Neural crest cell (in vitro differentiated cells): Measurements from ENCODE around the gene MYO5A. TPM values are rescaled to one million over a fixed set of nuclear protein-coding genes. Genes with fewer than 3 reads are reported as not detected.

Experiments used
- DNase-seq: peaks from one replicate; pipeline ENCODE4 v3.0.0; 2021; ENCODE audit warnings: low read depth, mixed read lengths, low spot score
- H3K27ac Mint-ChIP-seq: one replicate; pipeline ENCODE4 v1.8.0; 2021; ENCODE audit warnings: mild to moderate bottlenecking, mixed read lengths; ENCODE audit not compliant: unreplicated experiment
- H3K27me3 Mint-ChIP-seq: 2 replicates; pipeline ENCODE4 v1.8.0; 2021; ENCODE audit warnings: low read depth, mild to moderate bottlenecking, mixed read lengths
- H3K36me3 Mint-ChIP-seq: 2 replicates; pipeline ENCODE4 v1.8.0; 2021; ENCODE audit warnings: low read depth, mild to moderate bottlenecking, mixed read lengths
- H3K4me1 Mint-ChIP-seq: 2 replicates; pipeline ENCODE4 v1.8.0; 2021; ENCODE audit warnings: mixed read lengths
- H3K4me3 Mint-ChIP-seq: one replicate; pipeline ENCODE4 v1.8.0; 2021; ENCODE audit warnings: mild to moderate bottlenecking, mixed read lengths
- H3K9me3 Mint-ChIP-seq: 2 replicates; pipeline ENCODE4 v1.8.0; 2021; ENCODE audit warnings: mixed read lengths
- total RNA-seq: library from RNA; stranded (reverse); gene quantifications from 2 replicates; pipeline ENCODE4 v1.2.1, GENCODE V29; 2021
- TF ChIP-seq, protein P1 (sequence below): fragments of 200-600 bp; sonication (generic); conservative IDR thresholded peaks from 2 replicates; pipeline ENCODE4 v1.5.0; 2021; ENCODE audit warnings: antibody characterized with exemption, mild to moderate bottlenecking

The MYO5A gene
- total RNA-seq, 1 donor from 2014 or later, result 29.1 TPM

DNA sequence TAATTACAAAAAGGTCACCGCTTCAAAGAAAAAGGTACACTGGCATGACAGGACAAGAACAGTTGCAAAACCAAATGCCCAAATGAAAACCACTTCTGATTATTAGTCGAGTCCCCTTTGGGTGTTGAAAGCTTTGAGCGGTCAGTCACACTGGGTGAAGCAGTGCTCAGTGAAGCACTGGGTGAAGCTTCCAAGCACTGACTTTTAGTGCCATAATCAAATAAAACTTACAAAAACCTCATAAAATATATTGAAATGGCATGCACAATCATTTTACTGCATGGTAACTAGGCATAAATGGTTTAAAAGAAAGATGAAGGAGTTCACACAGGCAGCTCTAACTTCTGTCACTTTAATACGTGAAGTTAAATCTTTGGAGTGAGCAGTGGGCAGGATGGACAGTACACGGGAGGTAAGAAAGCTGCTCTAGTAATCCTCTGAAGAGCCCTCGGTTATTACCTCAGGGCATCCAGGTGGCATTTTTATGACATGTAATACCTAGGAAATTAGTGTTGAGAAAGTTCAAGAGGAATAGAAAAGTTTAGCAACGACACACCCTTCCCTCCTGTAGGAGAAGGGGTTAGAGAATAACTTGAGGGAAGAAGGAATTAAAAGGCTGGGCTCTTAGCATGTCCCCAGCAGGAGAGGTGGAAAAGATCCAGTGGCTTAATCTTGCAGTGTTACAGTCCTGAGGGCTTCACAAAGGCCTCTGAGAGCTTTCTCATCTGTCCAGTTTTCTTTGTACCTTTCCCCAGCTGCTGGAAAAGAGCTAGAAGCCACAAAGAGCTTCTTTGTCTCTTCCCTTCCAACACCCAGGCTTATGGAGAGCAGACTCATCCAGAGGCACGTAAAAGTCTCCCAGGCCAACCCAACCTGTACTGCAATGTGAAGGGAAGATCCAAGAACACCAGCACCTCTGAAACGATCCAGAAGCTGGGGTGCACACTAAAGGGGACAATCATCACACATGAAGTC, 168.2 kb downstream of the MYO5A start:
- Mint-ChIP-seq H3K4me3 (no peak overlapping the region), H3K27ac (peak overlapping the region; percentile 37), H3K27me3 (no peaks in the 10 kb centered on the region), H3K36me3 (peaks cover 19% of the 10 kb centered on the region), H3K4me1 (peaks cover 9% of the 10 kb centered on the region), H3K9me3 (no peaks in the 10 kb centered on the region)
- no peak for DNase-seq
- TF ChIP-seq, protein P1, sequence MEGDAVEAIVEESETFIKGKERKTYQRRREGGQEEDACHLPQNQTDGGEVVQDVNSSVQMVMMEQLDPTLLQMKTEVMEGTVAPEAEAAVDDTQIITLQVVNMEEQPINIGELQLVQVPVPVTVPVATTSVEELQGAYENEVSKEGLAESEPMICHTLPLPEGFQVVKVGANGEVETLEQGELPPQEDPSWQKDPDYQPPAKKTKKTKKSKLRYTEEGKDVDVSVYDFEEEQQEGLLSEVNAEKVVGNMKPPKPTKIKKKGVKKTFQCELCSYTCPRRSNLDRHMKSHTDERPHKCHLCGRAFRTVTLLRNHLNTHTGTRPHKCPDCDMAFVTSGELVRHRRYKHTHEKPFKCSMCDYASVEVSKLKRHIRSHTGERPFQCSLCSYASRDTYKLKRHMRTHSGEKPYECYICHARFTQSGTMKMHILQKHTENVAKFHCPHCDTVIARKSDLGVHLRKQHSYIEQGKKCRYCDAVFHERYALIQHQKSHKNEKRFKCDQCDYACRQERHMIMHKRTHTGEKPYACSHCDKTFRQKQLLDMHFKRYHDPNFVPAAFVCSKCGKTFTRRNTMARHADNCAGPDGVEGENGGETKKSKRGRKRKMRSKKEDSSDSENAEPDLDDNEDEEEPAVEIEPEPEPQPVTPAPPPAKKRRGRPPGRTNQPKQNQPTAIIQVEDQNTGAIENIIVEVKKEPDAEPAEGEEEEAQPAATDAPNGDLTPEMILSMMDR, result no peak

DNA sequence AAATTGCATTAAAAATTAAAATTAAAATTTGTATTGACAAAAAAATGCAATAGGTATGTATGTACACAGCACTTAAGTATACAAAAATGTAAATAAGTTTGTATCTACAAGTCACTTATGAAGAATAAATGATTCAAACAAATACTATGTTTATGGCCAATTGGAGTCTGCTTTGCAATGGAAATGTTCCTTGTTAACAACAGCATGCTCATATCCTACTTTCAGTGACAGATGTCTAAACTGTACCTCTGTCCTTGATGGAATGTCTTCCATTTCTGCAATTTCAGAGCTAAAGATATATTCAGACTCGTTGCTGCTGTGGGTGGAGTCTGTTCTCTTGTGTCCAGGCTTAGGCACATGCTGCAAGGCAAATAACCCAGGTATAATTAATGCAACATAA, 169.0 kb downstream of the MYO5A start:
- no peak overlapping the region for H3K4me3 Mint-ChIP-seq
- no peak for DNase-seq
- H3K27me3 Mint-ChIP-seq, result no peaks in the 10 kb centered on the region
- H3K4me1 Mint-ChIP-seq, result peaks cover 9% of the 10 kb centered on the region
- H3K36me3 Mint-ChIP-seq, result peaks cover 15% of the 10 kb centered on the region
- H3K27ac Mint-ChIP-seq, result no peak overlapping the region
- H3K9me3 Mint-ChIP-seq, result no peaks in the 10 kb centered on the region
- TF ChIP-seq, protein P1, result no peak

DNA sequence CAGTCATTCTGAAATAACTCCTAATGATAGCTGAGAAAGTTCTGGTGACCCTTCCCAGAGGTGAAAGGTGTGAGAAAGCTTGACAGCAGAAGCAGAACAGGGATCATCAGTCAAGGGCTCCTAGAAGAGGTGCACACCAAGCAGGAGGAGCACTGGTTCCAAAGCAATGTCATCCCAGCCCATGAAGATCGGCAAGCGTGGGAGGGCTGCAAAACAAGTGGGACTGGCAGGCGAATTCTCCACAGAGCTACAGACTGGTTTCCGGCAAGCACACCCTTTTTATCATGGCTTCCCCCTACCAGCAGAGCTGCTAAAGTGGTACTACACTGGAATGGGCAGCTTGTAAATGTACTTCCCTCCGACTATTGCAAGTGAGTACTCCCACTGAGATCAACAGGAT, 170.7 kb downstream of the MYO5A start:
- peaks cover 9% of the 10 kb centered on the region for H3K4me1 Mint-ChIP-seq
- H3K9me3 Mint-ChIP-seq, result no peaks in the 10 kb centered on the region
- DNase-seq, result no peak
- no peak overlapping the region for H3K27ac Mint-ChIP-seq
- H3K36me3 Mint-ChIP-seq, result peaks cover 12% of the 10 kb centered on the region
- TF ChIP-seq, protein P1, result no peak
- no peaks in the 10 kb centered on the region for H3K27me3 Mint-ChIP-seq
- H3K4me3 Mint-ChIP-seq, result no peak overlapping the region

DNA sequence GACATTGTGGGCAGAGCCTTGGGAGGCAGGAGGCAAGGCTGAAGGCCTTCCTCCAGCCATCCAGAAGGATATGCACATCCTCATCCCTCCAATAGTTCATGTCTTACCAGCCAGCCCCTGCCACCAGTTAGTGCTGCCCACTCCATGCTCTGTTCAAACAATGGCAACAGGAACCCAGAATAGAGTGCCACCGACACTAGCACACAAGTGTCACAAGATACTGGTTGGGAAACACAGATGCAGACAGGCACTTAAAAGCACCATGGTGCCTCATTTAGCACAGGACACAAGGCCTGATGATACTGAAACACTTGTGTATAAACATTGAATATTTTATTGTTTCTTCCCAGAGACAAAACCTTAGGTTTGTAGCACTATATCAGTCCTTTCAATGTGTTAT, 176.6 kb downstream of the MYO5A start:
- DNase-seq, result no peak
- Mint-ChIP-seq H3K27me3 (no peaks in the 10 kb centered on the region), H3K4me3 (no peak overlapping the region), H3K9me3 (no peaks in the 10 kb centered on the region), H3K4me1 (no peaks in the 10 kb centered on the region), H3K36me3 (peaks cover 27% of the 10 kb centered on the region), H3K27ac (no peak overlapping the region)
- TF ChIP-seq, protein P1, result no peak

DNA sequence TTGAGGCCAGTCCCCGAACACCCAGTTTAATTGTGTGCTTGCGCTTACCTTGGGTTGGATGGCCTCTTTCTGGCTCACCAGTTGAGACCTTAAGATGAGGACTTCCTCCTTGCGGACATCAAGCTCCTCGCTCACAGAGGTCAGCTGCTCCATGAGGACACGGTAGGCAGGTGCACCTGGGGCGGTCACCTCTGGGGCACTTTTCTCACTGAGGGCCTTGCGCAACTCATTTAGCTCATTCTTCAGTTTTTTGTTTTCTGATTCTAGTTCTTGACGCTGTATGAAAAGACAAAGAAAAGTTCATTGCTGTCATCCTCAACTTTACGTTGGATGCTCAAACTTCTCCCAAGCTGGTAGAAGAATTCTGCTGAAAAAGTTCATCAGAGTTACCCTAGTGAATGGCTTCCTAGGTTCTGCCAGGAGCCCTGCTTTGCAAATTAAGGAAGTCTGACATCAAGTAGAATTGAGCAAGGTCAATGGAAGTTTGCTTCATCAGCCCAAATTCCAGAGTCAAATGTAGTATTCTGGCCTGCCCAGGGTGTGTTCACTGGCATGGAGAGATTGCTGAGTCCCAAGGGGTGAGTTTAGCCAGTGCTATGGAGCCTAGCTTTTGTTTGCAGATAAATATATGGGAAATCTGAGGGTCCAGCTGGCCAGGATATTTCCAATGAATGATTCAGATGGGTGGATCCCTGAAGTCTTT, 177.3 kb downstream of the MYO5A start:
- no peak for DNase-seq
- Mint-ChIP-seq H3K4me1 (no peaks in the 10 kb centered on the region), H3K4me3 (no peak overlapping the region), H3K9me3 (no peaks in the 10 kb centered on the region), H3K36me3 (peaks cover 27% of the 10 kb centered on the region), H3K27ac (no peak overlapping the region), H3K27me3 (no peaks in the 10 kb centered on the region)
- TF ChIP-seq, protein P1, result no peak
